WI38 (cell line): Measurements from ENCODE around the gene RAB26.
"Not testable (repeated sequence)": the region's sequence is repeated elsewhere in the genome, so short reads cannot be mapped to it uniquely, and the experiment has no call there.

Experiments used
- H3K4me3 ChIP-seq: 2 replicates; pipeline ENCODE4 v1.5.1; 2011; ENCODE audit warnings: low read depth, mild to moderate bottlenecking, control low read depth, low read length
- CTCF ChIP-seq: IDR thresholded peaks from 2 replicates; pipeline ENCODE4 v1.5.1; 2012; ENCODE audit warnings: low read depth, mild to moderate bottlenecking, control low read depth, low read length

Gene RAB26

GRCh38 chr16:2114885-2115590 lies 33.4 kb upstream of the RAB26 start:
- H3K4me3 ChIP-seq = not testable (repeated sequence)

- no peak for TF ChIP-seq CTCF
- H3K4me3 ChIP-seq = no peak overlapping the region
Observed at GRCh38 chr16:2115591-2115973, 32.8 kb upstream of the RAB26 start.

GRCh38 chr16:2116428-2116827 lies 32.0 kb upstream of the RAB26 start:
- not testable (repeated sequence) for H3K4me3 ChIP-seq

- H3K4me3 ChIP-seq = not testable (repeated sequence)
Observed at GRCh38 chr16:2117341-2117740, 31.1 kb upstream of the RAB26 start.

GRCh38 chr16:2117960-2118722 lies 30.3 kb upstream of the RAB26 start:
- H3K4me3 ChIP-seq = not testable (repeated sequence)

GRCh38 chr16:2121325-2121724 lies 27.1 kb upstream of the RAB26 start:
- peak; percentile 42 for TF ChIP-seq CTCF

GRCh38 chr16:2121853-2122252 lies 26.6 kb upstream of the RAB26 start:
- no peak overlapping the region for H3K4me3 ChIP-seq
- TF ChIP-seq CTCF = no peak

More at GRCh38 chr16:2121325-2121724, 27.1 kb upstream of the RAB26 start:
- not testable (repeated sequence) for H3K4me3 ChIP-seq

- no peak for TF ChIP-seq CTCF
- no peak overlapping the region for H3K4me3 ChIP-seq
Observed at GRCh38 chr16:2122429-2122828, 26.0 kb upstream of the RAB26 start.

GRCh38 chr16:2122934-2123683 lies 25.3 kb upstream of the RAB26 start:
- H3K4me3 ChIP-seq = not testable (repeated sequence)

- not testable (repeated sequence) for H3K4me3 ChIP-seq
Observed at GRCh38 chr16:2123706-2124376, 24.6 kb upstream of the RAB26 start.

- H3K4me3 ChIP-seq = peak overlapping the region; percentile 44
Observed at GRCh38 chr16:2124377-2124693, 24.1 kb upstream of the RAB26 start.

GRCh38 chr16:2124694-2125444 lies 23.6 kb upstream of the RAB26 start:
- H3K4me3 ChIP-seq = peak overlapping the region; percentile 44

GRCh38 chr16:2125609-2126008 lies 22.8 kb upstream of the RAB26 start:
- not testable (repeated sequence) for H3K4me3 ChIP-seq

- not testable (repeated sequence) for H3K4me3 ChIP-seq
Observed at GRCh38 chr16:2126161-2126743, 22.2 kb upstream of the RAB26 start.
